PFSK-1 (cell line): ENCODE results near the gene SLN.

Source experiments
- TAF1 ChIP-seq: IDR thresholded peaks from 2 replicates; pipeline ENCODE4 v1.6.1; 2012; ENCODE audit warnings: low read length, control low read depth, borderline replicate concordance; ENCODE audit not compliant: insufficient read depth
- TF ChIP-seq, protein P1 (sequence below), 2 experiments: IDR thresholded peaks; 2 replicates each; pipeline versions ENCODE4 v1.6.1 to v1.8.0; 2011 to 2012; ENCODE audit warnings: low read depth in 2 of 2, low read length in 2 of 2, control low read depth in 1 of 2, inconsistent platforms in 1 of 2, mild to moderate bottlenecking in 1 of 2, moderate library complexity in 1 of 2; ENCODE audit not compliant: insufficient read depth in 1 of 2

DNA sequence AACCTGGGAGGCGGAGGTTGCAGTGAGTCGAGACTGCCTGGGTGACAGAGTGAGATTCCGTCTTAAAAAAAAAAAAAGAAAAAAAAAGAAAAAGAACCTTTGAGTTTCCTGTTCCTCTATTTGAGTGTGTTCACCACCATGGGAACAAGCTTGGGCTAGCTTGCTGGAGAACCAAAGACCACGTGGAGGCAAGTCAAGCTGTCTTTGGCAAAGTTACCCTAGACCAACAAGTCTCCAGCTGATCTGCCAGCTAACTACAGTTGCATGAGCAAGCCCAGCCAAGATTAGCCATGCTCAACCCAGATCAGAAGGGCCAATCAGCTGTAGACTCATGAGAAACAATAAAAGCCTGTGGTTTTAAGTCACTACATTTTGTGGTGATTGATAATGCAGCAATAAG lies 29.7 kb downstream of the SLN start:
- TF ChIP-seq TAF1 = no peak
- TF ChIP-seq, protein P1, sequence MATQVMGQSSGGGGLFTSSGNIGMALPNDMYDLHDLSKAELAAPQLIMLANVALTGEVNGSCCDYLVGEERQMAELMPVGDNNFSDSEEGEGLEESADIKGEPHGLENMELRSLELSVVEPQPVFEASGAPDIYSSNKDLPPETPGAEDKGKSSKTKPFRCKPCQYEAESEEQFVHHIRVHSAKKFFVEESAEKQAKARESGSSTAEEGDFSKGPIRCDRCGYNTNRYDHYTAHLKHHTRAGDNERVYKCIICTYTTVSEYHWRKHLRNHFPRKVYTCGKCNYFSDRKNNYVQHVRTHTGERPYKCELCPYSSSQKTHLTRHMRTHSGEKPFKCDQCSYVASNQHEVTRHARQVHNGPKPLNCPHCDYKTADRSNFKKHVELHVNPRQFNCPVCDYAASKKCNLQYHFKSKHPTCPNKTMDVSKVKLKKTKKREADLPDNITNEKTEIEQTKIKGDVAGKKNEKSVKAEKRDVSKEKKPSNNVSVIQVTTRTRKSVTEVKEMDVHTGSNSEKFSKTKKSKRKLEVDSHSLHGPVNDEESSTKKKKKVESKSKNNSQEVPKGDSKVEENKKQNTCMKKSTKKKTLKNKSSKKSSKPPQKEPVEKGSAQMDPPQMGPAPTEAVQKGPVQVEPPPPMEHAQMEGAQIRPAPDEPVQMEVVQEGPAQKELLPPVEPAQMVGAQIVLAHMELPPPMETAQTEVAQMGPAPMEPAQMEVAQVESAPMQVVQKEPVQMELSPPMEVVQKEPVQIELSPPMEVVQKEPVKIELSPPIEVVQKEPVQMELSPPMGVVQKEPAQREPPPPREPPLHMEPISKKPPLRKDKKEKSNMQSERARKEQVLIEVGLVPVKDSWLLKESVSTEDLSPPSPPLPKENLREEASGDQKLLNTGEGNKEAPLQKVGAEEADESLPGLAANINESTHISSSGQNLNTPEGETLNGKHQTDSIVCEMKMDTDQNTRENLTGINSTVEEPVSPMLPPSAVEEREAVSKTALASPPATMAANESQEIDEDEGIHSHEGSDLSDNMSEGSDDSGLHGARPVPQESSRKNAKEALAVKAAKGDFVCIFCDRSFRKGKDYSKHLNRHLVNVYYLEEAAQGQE (IDR thresholded peaks at IDR 0.05; ENCODE audit: insufficient read depth in 1 of 2, low read depth in 2 of 2, low read length in 2 of 2) = no peak
